Measurements from ENCODE around the gene PKP4. TPM values are rescaled to one million over a fixed set of nuclear protein-coding genes. Genes with fewer than 3 reads are reported as not detected.

The PKP4 gene
- total and polyA plus RNA-seq, 9 of the 15 experiments (the other 6 are each of a cell fraction or from before 2014, with no cell fraction given) = 24.6 to 99.1 (median 74.0) TPM

DNA sequence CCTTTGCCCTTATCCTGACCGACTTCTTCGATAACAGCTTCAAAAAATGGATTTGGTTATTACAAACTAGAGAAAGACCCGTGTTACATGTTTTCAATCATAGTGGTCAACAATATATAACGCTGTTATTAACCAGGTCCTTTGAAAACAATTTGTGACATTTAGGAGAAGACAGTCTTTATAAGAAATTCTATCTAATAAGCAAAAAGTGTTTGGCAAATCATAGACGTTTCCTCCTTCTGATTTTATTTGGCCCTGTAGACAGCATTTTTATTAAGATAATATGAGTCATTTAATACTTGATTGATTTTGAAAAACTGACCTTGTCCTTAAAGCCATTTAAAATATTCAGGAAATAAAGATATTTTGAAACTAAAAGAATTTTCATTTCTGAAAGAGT is 177.9 kb downstream of the PKP4 start:
- H3K9ac ChIP-seq (ENCODE audit: insufficient read depth in 1 of 2, low read depth in 2 of 2, low read length in 2 of 2) = no peak overlapping the region
- H3K27ac ChIP-seq (ENCODE audit: extremely low read depth, low read depth, low read length) = no peak overlapping the region
- no peaks in the 10 kb centered on the region for H3K9me1 ChIP-seq (ENCODE audit: control insufficient read depth, insufficient read depth, low read length)
- 85% methylated on average over 5 of the region's 5 CpGs for WGBS (ENCODE audit: insufficient coverage, low coverage, missing lambda C conversion rate)
- ChIA-PET POLR2A (interaction anchor here (0.7 to 1.4 kb wide), 3 partner anchors 9 to 822 kb away, joined by 3 to 5 read pairs (median 4); no protein-coding TSS in a partner anchor), CTCF (ENCODE audit: low intra/inter-chr PET ratio) (no interaction called here)
- H3K27me3 ChIP-seq (ENCODE audit: control insufficient read depth in 2 of 2, insufficient read depth in 2 of 2, low read length in 2 of 2) = no peaks in the 10 kb centered on the region
- intact Hi-C loops (cut with micrococcal nuclease) (no loop called here), in situ Hi-C loops (cut with MboI) (no loop called here)
- FAIRE-seq (no peak), DNase-seq (ENCODE audit: extremely low read depth in 1 of 4, low spot score in 3 of 4) (no peak), ATAC-seq (no peak)
- no peaks in the 10 kb centered on the region for H3K4me1 ChIP-seq (replicated peaks in 1 of 2; ENCODE audit: control insufficient read depth in 2 of 2, insufficient read depth in 2 of 2, low read length in 2 of 2)
- H3K79me2 ChIP-seq (ENCODE audit: control insufficient read depth, insufficient read depth, low read length) = no peaks in the 10 kb centered on the region
- BruUV-seq (replicated peaks) = no TSS peak
- no peak overlapping the region for H2AFZ ChIP-seq (ENCODE audit: low read depth, low read length)
- TF ChIP-seq RFX5 (IDR thresholded peaks at IDR 0.05; ENCODE audit: low read depth, low read length) (no peak), BHLHE40 (IDR thresholded peaks at IDR 0.05; ENCODE audit: low read length) (no peak), TFAM (CRISPR knock-in tag; conservative IDR thresholded peaks at IDR 0.05) (no peak), ZNF316 (IDR thresholded peaks at IDR 0.05) (peak; percentile 72), TEAD2 (tag; IDR thresholded peaks at IDR 0.05) (no peak), MAFK (IDR thresholded peaks at IDR 0.05; ENCODE audit: low read length) (no peak), SAFB (IDR thresholded peaks at IDR 0.05; ENCODE audit: borderline replicate concordance, low read depth, low read length) (no peak), C11orf30 (IDR thresholded peaks at IDR 0.05; ENCODE audit: low read depth) (peak; percentile 51; the same call in 1 of the 2 replicates)
- TF ChIP-seq, protein P1, sequence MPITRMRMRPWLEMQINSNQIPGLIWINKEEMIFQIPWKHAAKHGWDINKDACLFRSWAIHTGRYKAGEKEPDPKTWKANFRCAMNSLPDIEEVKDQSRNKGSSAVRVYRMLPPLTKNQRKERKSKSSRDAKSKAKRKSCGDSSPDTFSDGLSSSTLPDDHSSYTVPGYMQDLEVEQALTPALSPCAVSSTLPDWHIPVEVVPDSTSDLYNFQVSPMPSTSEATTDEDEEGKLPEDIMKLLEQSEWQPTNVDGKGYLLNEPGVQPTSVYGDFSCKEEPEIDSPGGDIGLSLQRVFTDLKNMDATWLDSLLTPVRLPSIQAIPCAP (CRISPR knock-in tag; IDR thresholded peaks at IDR 0.05; ENCODE audit: borderline replicate concordance) = no peak
- no peaks in the 10 kb centered on the region for H3K9me3 ChIP-seq (replicated peaks; ENCODE audit: control insufficient read depth, insufficient read depth, low read depth, low read length)
- H4K20me1 ChIP-seq (replicated peaks; ENCODE audit: control insufficient read depth, insufficient read depth, low read length) = no peaks in the 10 kb centered on the region
- peaks cover 73% of the 10 kb centered on the region for H3K36me3 ChIP-seq (ENCODE audit: control insufficient read depth, insufficient read depth, low read length)
- H3K4me2 ChIP-seq (ENCODE audit: insufficient read depth, low read length) = no peak overlapping the region
- no peak overlapping the region for H3K4me3 ChIP-seq
